Esophagus (tissue), 2 donors: ENCODE data around the gene XIRP1. TPM values are rescaled to one million over a fixed set of nuclear protein-coding genes. Genes with fewer than 3 reads are reported as not detected.

Experiments
- H3K27ac ChIP-seq, 2 donors: one replicate each; pipeline ENCODE4 v1.5.1; 2013; ENCODE audit warnings: low read depth in 2 of 2, mild to moderate bottlenecking in 2 of 2, inconsistent platforms in 1 of 2, low read length in 1 of 2, moderate library complexity in 1 of 2
- H3K27me3 ChIP-seq, 2 donors: one replicate each; pipeline ENCODE4 v1.6.1; 2013; ENCODE audit warnings: low read length in 2 of 2, control low read depth in 1 of 2, mild to moderate bottlenecking in 1 of 2; ENCODE audit not compliant: insufficient read depth in 2 of 2, control insufficient read depth in 1 of 2
- H3K36me3 ChIP-seq, 2 donors: one replicate each; pipeline ENCODE4 v1.6.1; 2013; ENCODE audit warnings: low read length in 1 of 2; ENCODE audit not compliant: control insufficient read depth in 2 of 2, insufficient read depth in 2 of 2
- H3K4me1 ChIP-seq, 2 donors: one replicate each; pipeline ENCODE4 v1.6.1; 2013; ENCODE audit warnings: low read length in 1 of 2; ENCODE audit not compliant: control insufficient read depth in 2 of 2, insufficient read depth in 2 of 2
- H3K4me3 ChIP-seq, 2 donors: one replicate each; pipeline ENCODE4 v1.5.1; 2013; ENCODE audit warnings: low read length in 2 of 2, mild to moderate bottlenecking in 2 of 2, low read depth in 1 of 2, moderate library complexity in 1 of 2
- H3K9me3 ChIP-seq, 2 donors: one replicate each; pipeline ENCODE4 v1.6.1; 2013; ENCODE audit warnings: mild to moderate bottlenecking in 2 of 2, low read depth in 1 of 2, low read length in 1 of 2, moderate library complexity in 1 of 2; ENCODE audit not compliant: control insufficient read depth in 2 of 2, insufficient read depth in 1 of 2
- WGBS, 2 donors: extraction: QIAGEN DNeasy Blood & Tissue Kit; methylation state at CpG; one replicate each; pipeline ENCODE4 v1.1.7; 2013; 5-methylcytosine and 5-hydroxymethylcytosine counted together
- polyA plus RNA-seq, 2 donors: library from polyadenylated mRNA; stranded (reverse); fragments of 200-250 nt; gene quantifications; one replicate each; pipeline ENCODE4 v1.2.3, GENCODE V29; 2013
- donor health status: healthy with polysubstance abuse.
- donor health status: Bipolar disorder and iron deficiency.

XIRP1 gene
- polyA plus RNA-seq, 2 donors = 0.07 to 0.10 TPM

DNA sequence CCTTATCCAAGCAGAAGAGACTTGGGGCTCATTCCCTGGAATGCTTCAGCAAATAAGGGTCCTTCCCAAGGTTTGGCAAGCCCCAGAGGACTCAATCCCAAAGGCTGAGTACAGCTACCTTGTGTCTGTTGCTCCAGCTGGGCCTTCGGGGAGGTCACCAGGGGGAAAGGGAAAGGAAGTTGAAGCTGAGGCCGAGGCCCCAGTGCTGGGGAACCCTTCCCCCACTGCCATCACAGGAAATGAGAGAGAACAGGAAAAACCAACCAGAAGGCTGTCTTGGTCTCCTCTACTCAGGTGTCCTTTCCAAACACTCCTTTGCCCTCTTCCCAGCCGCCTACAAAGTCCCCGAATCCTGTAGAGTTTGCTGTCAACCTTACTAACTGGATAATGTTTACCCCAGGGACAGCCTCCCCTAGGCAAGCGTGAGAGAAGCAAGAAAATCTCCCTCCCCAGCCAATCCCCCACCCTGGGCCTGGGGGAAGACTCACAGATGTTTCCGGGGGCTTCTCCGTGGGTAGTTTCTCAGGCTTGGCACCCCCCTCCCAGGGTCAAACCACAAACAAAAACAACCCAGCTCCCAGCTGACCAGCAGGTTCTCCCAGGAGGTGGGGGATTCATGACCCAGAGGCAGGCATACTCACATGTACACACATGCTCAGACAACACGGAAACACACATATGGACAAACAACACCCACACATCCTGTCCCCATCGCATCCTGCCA lies 44.5 kb downstream of the XIRP1 start:
- peak overlapping the region; percentile 13 to 20 for H3K4me3 ChIP-seq
- no peaks in the 10 kb centered on the region for H3K9me3 ChIP-seq
- peak overlapping the region; percentile 84 to 94 for H3K27ac ChIP-seq
- WGBS, 2 donors = 37 to 43% methylated on average over 9 of the region's 9 CpGs
- no peaks in the 10 kb centered on the region for H3K27me3 ChIP-seq
- peaks cover 28 to 59% of the 10 kb centered on the region in 2 donors for H3K4me1 ChIP-seq
- H3K36me3 ChIP-seq = peaks cover 4 to 28% of the 10 kb centered on the region in 2 donors

DNA sequence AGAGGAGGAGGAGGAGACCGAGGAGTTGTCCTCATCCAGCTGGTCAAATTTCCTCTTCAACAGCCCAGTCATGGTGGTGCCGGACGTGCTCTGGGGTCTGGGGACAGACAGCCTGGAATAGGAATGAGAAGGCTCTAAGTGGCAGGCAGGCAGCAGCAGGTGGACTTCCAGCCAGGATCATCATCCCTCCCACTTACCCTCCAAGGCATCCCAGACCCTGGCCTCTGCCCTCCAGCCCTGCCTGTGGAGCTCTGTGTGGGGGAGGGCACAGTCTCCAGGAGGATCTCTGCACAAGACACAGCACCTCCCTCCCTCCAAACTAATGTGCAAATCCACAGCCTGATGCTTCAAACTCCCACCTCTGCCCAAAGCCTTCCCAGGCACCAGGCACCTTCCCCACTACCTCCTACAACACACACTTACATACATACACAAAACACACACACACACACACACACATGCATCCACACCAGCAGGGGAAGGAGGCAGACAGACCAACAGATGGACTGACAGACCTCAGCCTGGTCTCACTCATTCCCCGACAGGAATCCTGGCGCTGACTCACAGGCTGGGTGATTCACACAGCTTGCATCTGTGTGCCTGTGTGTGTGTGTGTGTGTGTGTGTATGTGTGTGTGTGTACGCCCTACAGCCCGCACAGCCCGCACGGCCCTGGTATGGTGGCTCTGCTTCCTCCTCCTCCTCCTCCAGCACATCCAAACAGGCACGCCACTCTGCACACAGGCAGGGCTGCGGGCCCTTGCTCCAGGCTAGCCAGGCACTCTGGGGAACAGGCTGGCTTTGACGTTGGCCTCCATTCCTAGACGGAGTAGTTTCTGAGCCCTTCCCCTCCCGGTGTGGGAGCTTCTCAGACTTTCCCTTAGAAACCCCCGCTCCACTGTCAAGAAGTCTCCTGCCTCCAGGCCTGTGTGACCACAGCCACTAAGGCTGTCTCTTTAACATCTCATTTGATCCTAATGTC lies 45.5 kb downstream of the XIRP1 start:
- Histone ChIP-seq H3K27ac (peak overlapping the region; percentile 84 to 94), H3K4me3 (peak overlapping the region; percentile 13 to 17), H3K27me3 (no peaks in the 10 kb centered on the region), H3K9me3 (no peaks in the 10 kb centered on the region), H3K36me3 (peaks cover 11 to 34% of the 10 kb centered on the region in 2 donors), H3K4me1 (peaks cover 33 to 65% of the 10 kb centered on the region in 2 donors)
- WGBS, 2 donors = 16 to 21% methylated on average over 14 to 15 of the region's 15 CpGs

DNA sequence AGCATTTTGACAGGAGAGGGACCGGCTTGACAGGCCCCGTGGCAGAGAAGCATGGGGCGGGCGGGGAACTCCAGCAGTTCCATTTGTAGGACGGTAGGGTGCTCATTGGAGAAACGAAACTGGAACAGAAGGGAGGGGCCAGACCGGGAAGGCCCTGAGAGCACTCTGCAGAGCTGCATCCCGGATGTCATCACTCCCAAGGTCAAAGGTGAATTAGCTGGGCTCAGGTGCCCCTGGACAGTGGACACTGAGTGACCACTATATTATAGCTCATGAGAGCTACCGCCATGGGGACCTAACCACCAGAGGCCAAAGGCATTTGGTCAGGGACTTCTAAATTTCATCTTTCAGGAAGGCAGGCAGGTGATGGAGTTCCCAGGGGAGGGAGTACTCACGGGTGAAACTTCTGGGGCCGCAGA lies 46.3 kb downstream of the XIRP1 start:
- no peaks in the 10 kb centered on the region for H3K9me3 ChIP-seq
- H3K4me3 ChIP-seq = no peak overlapping the region
- H3K36me3 ChIP-seq = peaks cover 11 to 36% of the 10 kb centered on the region in 2 donors
- peak overlapping the region; percentile 67 to 94 for H3K27ac ChIP-seq
- peaks cover 33 to 66% of the 10 kb centered on the region in 2 donors for H3K4me1 ChIP-seq
- H3K27me3 ChIP-seq = no peaks in the 10 kb centered on the region
- WGBS, 2 donors = 42 to 49% methylated on average over 11 of the region's 11 CpGs

DNA sequence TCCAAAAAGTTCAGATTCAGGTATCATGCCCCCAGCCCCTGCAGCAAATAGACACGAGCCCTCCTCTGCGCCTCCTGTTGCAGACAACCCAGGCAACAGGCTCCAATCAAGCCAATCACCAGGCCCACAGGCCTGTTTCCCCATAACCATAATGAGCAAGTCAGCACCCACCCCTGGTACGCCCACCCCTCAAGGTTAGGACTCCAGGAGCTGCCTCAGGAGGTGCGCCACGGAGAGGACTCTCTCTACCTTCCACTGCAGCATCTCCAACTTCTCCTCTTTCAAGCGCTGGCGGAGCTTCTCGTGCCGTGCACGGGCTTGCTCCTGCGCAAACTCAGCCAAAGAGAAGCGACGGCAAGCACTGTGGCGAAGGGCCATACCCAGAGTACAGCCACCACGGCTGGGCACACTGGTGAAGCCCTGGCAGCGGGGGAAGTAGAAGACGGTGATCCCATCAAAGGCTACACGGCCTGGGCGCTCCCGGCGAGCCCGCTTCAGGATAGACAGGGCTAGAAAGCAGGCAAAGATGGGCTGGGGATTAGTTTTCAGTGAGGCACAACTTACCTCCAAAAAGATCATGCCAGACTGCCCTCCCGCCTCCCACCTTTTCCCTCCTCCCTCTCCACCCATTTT lies 47.5 kb downstream of the XIRP1 start:
- H3K27ac ChIP-seq = no peak overlapping the region
- peaks cover 11 to 36% of the 10 kb centered on the region in 2 donors for H3K36me3 ChIP-seq
- H3K4me1 ChIP-seq = peaks cover 29 to 58% of the 10 kb centered on the region in 2 donors
- no peaks in the 10 kb centered on the region for H3K9me3 ChIP-seq
- no peaks in the 10 kb centered on the region for H3K27me3 ChIP-seq
- H3K4me3 ChIP-seq = no peak overlapping the region
- 91 to 94% methylated on average over 23 of the region's 23 CpGs for WGBS, 2 donors

DNA sequence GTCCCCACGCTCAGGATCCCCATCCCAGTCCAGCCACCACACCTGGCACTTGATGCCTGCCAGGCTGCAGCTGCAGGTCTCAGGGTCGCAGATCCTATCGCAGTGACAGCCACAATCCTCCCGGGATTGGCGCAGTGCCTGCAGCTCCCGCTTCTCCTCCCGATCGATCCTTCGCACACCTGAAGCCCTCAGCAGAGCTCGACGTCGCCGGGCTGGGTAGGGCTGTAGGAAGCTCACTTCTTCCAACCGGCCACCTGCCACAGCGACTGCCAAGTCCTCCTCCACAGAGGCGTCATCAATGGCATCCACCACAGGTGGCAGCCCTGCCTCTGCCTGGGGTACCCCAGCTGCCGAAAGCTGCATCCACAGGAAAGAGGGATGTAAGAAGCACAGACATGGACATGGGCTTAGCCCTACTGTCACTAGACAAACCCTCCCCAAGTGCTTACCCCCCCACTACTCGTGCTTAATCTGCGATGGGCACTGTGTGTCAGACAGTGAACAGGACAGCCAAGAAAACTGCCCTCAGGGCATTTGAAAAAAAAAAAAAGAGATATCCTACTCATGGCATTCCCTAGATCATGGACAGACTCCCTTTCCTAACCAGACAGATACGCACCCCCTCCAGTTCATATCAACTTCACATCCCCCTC lies 48.2 kb downstream of the XIRP1 start:
- 73 to 87% methylated on average over 20 of the region's 20 CpGs for WGBS, 2 donors
- Histone ChIP-seq H3K36me3 (peaks cover 11 to 36% of the 10 kb centered on the region in 2 donors), H3K4me1 (peaks cover 29 to 52% of the 10 kb centered on the region in 2 donors), H3K9me3 (no peaks in the 10 kb centered on the region), H3K27me3 (no peaks in the 10 kb centered on the region), H3K27ac (no peak overlapping the region), H3K4me3 (no peak overlapping the region)

DNA sequence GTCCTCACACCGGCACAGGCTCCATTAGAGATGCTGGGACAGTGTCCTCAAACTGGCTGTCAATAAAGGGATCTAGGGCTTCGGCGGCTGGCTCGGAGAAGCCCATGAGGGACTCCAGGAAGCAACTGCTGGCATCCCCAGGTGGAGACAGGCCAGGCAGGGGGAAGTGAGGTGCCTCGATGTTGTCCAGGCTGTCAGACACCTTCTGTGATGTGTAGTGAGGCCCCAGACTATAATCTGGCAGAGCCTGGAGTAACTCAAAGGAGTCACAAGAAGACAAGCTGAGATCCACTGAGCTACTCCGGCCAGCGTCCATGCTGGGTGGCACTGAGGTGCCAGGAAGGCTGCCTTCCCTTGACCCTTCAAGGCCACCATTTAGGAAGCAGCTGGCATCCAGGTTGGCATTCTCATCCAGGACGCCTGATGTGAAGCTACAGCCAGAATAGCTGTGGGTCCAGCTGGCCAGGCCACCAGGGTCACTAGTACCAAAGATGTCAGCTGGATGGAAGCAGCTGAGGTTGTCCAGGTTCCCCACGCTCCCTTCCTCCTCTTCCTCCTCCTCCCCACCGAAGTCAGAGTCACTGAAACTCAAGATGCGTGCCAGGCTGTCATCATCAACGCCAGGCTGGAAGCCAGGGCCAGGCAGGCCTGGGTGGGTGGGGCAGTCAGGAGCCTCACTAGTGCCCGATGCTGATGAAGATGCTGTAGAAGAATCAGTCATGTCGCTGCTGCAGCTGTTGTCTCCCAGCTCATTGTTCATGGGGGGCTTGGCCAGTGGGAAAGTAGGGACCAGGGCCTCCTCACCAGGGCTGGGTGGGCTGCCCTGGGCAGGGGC lies 49.1 kb downstream of the XIRP1 start:
- H3K27me3 ChIP-seq = no peaks in the 10 kb centered on the region
- H3K9me3 ChIP-seq = no peaks in the 10 kb centered on the region
- peaks cover 11 to 36% of the 10 kb centered on the region in 2 donors for H3K36me3 ChIP-seq
- H3K27ac ChIP-seq = peak overlapping the region in 1 of 2 donors; percentile 22
- peaks cover 26 to 47% of the 10 kb centered on the region in 2 donors for H3K4me1 ChIP-seq
- WGBS, 2 donors = 65% methylated on average over 13 to 14 of the region's 14 CpGs
- H3K4me3 ChIP-seq = no peak overlapping the region

DNA sequence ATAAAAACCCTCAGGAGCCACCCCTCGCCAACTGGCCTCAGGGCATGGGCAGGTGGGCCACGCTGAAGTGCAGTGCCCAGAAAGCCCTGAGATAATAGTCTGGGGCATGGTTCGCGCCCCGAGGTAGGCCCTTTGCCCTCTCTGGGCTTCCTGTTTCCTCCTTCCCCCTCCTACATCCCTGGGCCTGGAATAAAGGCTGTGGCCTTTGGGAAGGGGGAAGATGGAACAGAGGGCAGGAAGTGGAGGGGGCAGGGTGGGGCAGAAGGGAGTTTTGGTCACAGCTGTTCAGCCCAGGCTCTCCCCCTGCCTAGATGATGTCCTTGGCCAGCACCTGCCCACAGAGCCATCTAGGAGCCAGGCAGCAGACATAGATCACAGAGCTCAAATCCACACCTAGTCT lies 50.3 kb downstream of the XIRP1 start:
- H3K4me1 ChIP-seq = peaks cover 16 to 36% of the 10 kb centered on the region in 2 donors

DNA sequence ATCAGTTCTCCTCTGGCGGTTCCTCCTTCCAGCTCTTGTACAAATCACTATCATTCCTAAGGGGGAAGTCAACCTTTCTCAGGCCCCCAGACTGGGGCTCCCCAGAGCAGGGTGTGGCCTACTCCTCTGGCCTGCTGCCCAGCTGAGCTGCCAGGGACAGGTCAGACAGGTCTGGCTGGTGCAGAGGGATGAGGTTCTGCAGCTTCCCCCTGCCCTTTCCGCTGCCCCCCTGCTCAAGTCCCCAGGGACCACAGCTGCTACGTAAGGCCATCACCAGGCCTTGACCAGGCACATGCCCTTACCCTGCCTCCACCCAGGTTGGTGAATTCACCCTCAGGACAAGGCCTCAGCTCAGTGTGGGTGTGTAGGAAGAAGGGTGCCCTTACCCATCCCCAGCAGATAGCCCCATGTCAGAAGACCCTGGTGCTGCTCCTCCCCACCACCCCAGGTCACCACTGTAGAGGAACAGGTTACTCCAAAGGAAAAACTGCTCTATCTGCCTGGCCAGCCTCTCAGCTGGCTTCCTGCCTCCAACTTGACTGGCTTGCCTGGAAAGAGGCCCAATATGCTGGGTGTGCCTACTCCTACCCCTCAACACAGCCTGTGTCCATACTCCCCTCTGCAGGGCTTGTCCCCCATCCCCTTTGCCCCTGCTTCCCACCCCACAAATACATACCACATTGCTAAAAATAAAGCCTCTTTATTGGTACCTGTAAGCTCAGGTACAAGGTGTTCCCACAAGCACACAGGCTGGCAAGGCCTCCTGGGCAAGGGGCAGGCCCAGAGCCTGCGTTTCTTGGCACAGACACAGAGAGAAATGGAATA lies 51.0 kb downstream of the XIRP1 start:
- 29 to 31% methylated on average over 4 of the region's 4 CpGs for WGBS, 2 donors
- peaks cover 11 to 44% of the 10 kb centered on the region in 2 donors for H3K36me3 ChIP-seq
- no peaks in the 10 kb centered on the region for H3K27me3 ChIP-seq
- no peaks in the 10 kb centered on the region for H3K9me3 ChIP-seq
- H3K27ac ChIP-seq = peak overlapping the region; percentile 94 to 98
- H3K4me1 ChIP-seq = peaks cover 12 to 29% of the 10 kb centered on the region in 2 donors
- H3K4me3 ChIP-seq = peak overlapping the region in 1 of 2 donors; percentile 16

More for the DNA sequence above, 50.3 kb downstream of the XIRP1 start:
- H3K4me3 ChIP-seq = no peak overlapping the region
- no peaks in the 10 kb centered on the region for H3K9me3 ChIP-seq
- 16 to 36% methylated on average over 5 of the region's 5 CpGs for WGBS, 2 donors
- peak overlapping the region; percentile 94 to 98 for H3K27ac ChIP-seq
- no peaks in the 10 kb centered on the region for H3K27me3 ChIP-seq
- H3K36me3 ChIP-seq = peaks cover 11 to 45% of the 10 kb centered on the region in 2 donors
